Common myeloid progenitor, CD34-positive (primary cell): Measurements from ENCODE around the gene FAF1.
"Not testable (repeated sequence)": the region's sequence is repeated elsewhere in the genome, so short reads cannot be mapped to it uniquely, and the experiment has no call there.

ENCODE experiments used
- CTCF ChIA-PET: fragments of 350-600 bp; sonication (Branson Sonifier 250); formaldehyde crosslinking; loops from one replicate; lab custom pipeline; 2021; ENCODE audit warnings: antibody characterized with exemption; lab: Charles Lee
- POLR2A ChIA-PET: fragments of 350-600 bp; sonication (Branson Sonifier 250); formaldehyde crosslinking; loops from one replicate; lab custom pipeline; 2021; ENCODE audit warnings: antibody characterized with exemption; lab: Charles Lee
- DNase-seq, 3 donors: peaks; one replicate each; pipeline versions ENCODE4 v3.0.0 to v3.0.0-alpha.2; 2013
- H3K27ac ChIP-seq, 2 experiments: 1 replicate in 1 of 2; 2 replicates in 1 of 2; pipeline ENCODE4 v1.7.0; 2013; ENCODE audit warnings: inconsistent platforms in 2 of 2, low read length in 2 of 2, mild to moderate bottlenecking in 2 of 2, low read depth in 1 of 2, moderate library complexity in 1 of 2; ENCODE audit not compliant: severe bottlenecking in 2 of 2, insufficient read depth in 1 of 2, poor library complexity in 1 of 2
- H3K27me3 ChIP-seq, 5 experiments: replicated peaks in 2 of 5; 1 replicate in 3 of 5; 2 replicates in 2 of 5; pipeline versions ENCODE4 v1.6.1 to v1.7.0; 2013; ENCODE audit warnings: low read length in 4 of 5, mild to moderate bottlenecking in 2 of 5, moderate library complexity in 2 of 5, inconsistent platforms in 1 of 5; ENCODE audit not compliant: insufficient read depth in 5 of 5, control insufficient read depth in 4 of 5
- H3K36me3 ChIP-seq, 4 experiments: 1 replicate in 2 of 4; 2 replicates in 2 of 4; pipeline versions ENCODE4 v1.6.1 to v1.7.0; 2013; ENCODE audit warnings: low read length in 3 of 4, control low read depth in 1 of 4, mild to moderate bottlenecking in 1 of 4; ENCODE audit not compliant: control insufficient read depth in 4 of 4, insufficient read depth in 4 of 4
- H3K4me1 ChIP-seq, 4 experiments: 1 replicate in 3 of 4; 2 replicates in 1 of 4; pipeline versions ENCODE4 v1.6.1 to v1.7.1; 2013; ENCODE audit warnings: low read length in 3 of 4, mild to moderate bottlenecking in 3 of 4, control low read depth in 1 of 4, inconsistent platforms in 1 of 4, moderate library complexity in 1 of 4; ENCODE audit not compliant: control insufficient read depth in 4 of 4, insufficient read depth in 4 of 4; ENCODE audit errors: control extremely low read depth in 1 of 4
- H3K4me3 ChIP-seq, 7 experiments: 1 replicate in 4 of 7; 2 replicates in 3 of 7; pipeline versions ENCODE4 v1.5.1 to v1.7.0; 2013; ENCODE audit warnings: mild to moderate bottlenecking in 7 of 7, low read length in 6 of 7, moderate library complexity in 6 of 7, inconsistent platforms in 2 of 7, low read depth in 2 of 7, control low read depth in 1 of 7; ENCODE audit not compliant: insufficient read depth in 4 of 7, control insufficient read depth in 1 of 7; ENCODE audit errors: extremely low read depth in 1 of 7
- H3K9me3 ChIP-seq, 5 experiments: 1 replicate in 4 of 5; 2 replicates in 1 of 5; pipeline versions ENCODE4 v1.6.1 to v1.7.1; 2013; ENCODE audit warnings: low read length in 4 of 5, mild to moderate bottlenecking in 2 of 5, inconsistent platforms in 1 of 5, low read depth in 1 of 5, moderate library complexity in 1 of 5; ENCODE audit not compliant: control insufficient read depth in 4 of 5, insufficient read depth in 2 of 5; ENCODE audit errors: control extremely low read depth in 1 of 5
- WGBS: methylation state at CpG from one replicate; pipeline ENCODE4 v1.1.5; 2013; ENCODE audit not compliant: insufficient coverage; 5-methylcytosine and 5-hydroxymethylcytosine counted together

The FAF1 gene

DNA sequence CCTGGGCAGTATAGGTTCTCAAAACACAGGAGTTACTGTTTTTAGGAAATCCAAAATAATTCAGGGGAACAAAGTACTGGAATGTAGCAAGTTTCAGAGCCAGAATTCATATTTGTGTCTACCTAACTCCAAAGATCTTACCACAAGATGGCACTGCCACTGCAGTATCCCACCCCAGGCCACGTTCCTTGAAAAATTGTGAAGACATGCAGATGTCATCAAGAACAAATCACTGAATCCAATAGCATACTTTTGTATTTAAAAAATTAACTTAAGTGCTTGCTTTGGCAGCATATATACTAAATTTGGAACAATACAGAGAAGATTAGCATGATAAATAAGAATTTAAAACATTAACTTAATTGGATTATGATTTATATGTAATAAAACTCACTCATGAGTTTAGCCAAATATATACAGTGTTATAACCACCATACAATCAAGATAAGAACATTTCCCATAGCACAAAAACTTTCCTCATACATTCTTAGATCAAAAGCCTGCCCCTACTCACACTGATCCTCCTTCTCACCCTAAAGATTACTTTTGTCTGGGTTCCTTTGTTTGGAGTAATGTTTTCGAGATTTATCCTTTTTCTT lies 209.9 kb downstream of the FAF1 start:
- Histone ChIP-seq H3K9me3 (no peaks in the 10 kb centered on the region), H3K4me3 (no peak overlapping the region), H3K36me3 (no peaks in the 10 kb centered on the region), H3K27me3 (no peaks in the 10 kb centered on the region), H3K27ac (no peak overlapping the region), H3K4me1 (no peaks in the 10 kb centered on the region)
- CTCF ChIA-PET, result interaction anchor here (0.6 to 1.0 kb wide), 4 partner anchors 15 to 542 kb away, joined by 3 read pairs; no protein-coding TSS in a partner anchor
- POLR2A ChIA-PET, result no interaction called here
- no CpG with 5 or more reads among the region's 2 CpGs for WGBS
- peak in 2 of 3 donors; percentile 35 to 39 for DNase-seq

GRCh38 chr1:50747394-50747793 lies 212.7 kb downstream of the FAF1 start:
- Histone ChIP-seq H3K36me3 (peaks cover 0 to 4% (median 3%) of the 10 kb centered on the region in 4 experiments), H3K9me3 (no peaks in the 10 kb centered on the region), H3K27me3 (no peaks in the 10 kb centered on the region), H3K4me1 (no peaks in the 10 kb centered on the region), H3K4me3 (no peak overlapping the region), H3K27ac (no peak overlapping the region)
- ChIA-PET POLR2A (no interaction called here), CTCF (no interaction called here)
- WGBS, result 100% methylated on average over 1 of the region's 1 CpG
- no peak for DNase-seq

DNA sequence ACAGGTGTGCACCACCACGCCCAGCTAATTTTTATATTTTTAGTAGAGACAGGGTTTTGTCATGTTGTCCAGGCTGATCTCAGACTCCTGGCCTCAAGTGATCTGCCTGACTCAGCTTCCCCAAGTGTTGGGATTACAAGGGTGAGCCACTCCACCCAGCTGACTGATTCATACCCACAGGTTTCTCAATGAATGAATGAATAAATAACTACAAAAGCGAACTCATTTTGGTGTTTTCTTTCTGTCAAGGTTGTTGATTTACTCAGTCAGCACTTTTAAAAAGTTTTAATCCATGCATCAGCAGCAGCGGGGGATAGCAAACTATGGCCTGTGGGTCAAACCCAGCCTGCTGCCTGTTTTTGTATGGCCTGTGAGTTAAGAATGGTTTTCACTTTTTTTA lies 217.5 kb downstream of the FAF1 start:
- ChIA-PET POLR2A (no interaction called here), CTCF (no interaction called here)
- Histone ChIP-seq H3K9me3 (no peaks in the 10 kb centered on the region), H3K27me3 (no peaks in the 10 kb centered on the region), H3K27ac (no peak overlapping the region), H3K36me3 (peaks cover under 1 to 4% (median 3%) of the 10 kb centered on the region in 4 experiments), H3K4me1 (no peaks in the 10 kb centered on the region), H3K4me3 (no peak overlapping the region)
- no peak for DNase-seq
- WGBS, result 100% methylated on average over 1 of the region's 3 CpGs

DNA sequence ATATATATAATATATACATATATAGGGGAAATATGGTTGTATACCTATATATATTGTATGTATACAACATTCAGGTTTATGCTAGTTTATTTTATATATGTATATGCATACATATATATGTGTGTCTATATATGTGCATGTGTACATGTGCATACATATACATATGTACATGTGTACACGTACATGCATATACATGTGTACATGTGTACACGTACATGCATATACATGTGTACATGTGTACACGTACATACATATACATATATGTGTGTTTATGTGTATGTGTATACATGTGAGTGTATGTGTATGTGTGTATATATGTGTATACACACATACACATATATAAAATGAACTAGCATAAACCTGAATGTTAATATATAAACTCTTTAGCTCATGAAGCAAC lies 220.9 kb downstream of the FAF1 start:
- H3K4me3 ChIP-seq, result no peak overlapping the region
- H3K4me1 ChIP-seq, result no peaks in the 10 kb centered on the region
- no CpG with 5 or more reads among the region's 3 CpGs for WGBS
- DNase-seq, result no peak
- ChIA-PET CTCF (no interaction called here), POLR2A (no interaction called here)
- H3K9me3 ChIP-seq, result no peaks in the 10 kb centered on the region
- peaks cover 2 to 6% (median 4%) of the 10 kb centered on the region in 4 experiments for H3K36me3 ChIP-seq
- no peak overlapping the region for H3K27ac ChIP-seq
- no peaks in the 10 kb centered on the region for H3K27me3 ChIP-seq

DNA sequence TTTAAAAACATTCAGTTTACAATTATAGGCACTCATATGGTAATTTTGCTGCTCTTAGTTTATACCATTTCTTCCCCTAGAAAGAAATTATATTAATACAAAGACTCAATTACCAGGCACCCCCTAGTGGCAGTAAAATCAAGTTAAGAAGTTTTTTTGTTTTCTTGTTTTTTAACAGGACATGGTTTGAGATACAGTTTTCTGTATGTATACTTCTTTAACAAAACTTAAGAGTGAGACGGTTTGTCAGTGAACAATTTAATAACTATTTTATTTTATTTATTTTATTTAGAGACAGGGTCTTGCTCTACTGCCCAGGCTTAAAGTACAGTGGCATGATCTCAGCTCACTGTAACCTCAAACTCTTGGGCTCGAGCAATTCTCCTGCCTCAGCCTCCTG lies 224.6 kb downstream of the FAF1 start:
- H3K27me3 ChIP-seq, result no peaks in the 10 kb centered on the region
- no peak overlapping the region for H3K27ac ChIP-seq
- POLR2A ChIA-PET, result no interaction called here
- WGBS, result 100% methylated on average over 1 of the region's 2 CpGs
- no peak overlapping the region for H3K4me3 ChIP-seq
- peaks cover 0 to 6% (median 2%) of the 10 kb centered on the region in 4 experiments for H3K36me3 ChIP-seq
- peak; percentile 15 to 51 (median 48) for DNase-seq
- no peaks in the 10 kb centered on the region for H3K9me3 ChIP-seq
- CTCF ChIA-PET, result interaction anchor here (0.7 to 1.9 kb wide), 6 partner anchors 8 to 368 kb away, joined by 3 to 6 read pairs (median 4); no protein-coding TSS in a partner anchor
- no peaks in the 10 kb centered on the region for H3K4me1 ChIP-seq

- H3K4me1 ChIP-seq, result peaks cover 3 to 12% (median 9%) of the 10 kb centered on the region in 4 experiments
- CTCF ChIA-PET, result interaction anchor here (0.8 to 1.3 kb wide), 2 partner anchors 8 to 9 kb away, joined by 3 to 6 read pairs; no protein-coding TSS in a partner anchor
- H3K36me3 ChIP-seq, H3K27me3 ChIP-seq, POLR2A ChIA-PET, H3K27ac ChIP-seq, H3K4me3 ChIP-seq, H3K9me3 ChIP-seq, DNase-seq: not testable (repeated sequence)
- whole genome bisulfite sequencing, result 100% methylated on average over 2 of the region's 4 CpGs
Measured at GRCh38 chr1:50727578-50727977, 232.5 kb downstream of the FAF1 start.

DNA sequence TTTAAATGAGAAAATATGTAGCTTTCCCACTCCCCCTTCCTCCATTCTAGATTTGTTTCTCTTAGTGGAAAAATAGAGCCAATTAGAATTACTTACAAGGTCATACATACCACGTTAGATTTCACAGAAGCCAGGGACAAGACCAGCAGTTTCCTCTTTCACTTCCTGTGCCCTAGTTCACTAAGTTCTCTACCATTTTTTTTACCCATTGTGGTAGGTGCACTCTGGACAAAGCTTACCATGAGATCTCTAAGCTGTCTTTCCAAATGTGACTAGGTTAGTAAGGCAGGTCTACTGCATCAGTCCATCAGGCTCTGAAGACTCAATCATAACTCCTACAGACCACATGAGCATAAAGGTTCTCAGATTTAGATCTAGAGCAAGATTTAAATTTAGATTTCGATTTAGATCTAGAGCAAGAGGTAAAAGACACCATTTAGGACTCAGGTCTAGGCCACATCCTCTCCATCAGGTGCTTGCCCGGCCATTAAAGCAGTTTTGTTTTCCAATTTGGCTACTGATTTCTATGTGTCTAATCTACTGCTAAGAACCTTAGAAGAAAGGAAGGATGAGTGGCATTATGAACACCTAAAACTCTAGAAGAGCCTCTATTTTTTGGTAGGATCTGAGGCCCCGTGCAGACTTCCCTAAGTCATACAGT lies 235.3 kb downstream of the FAF1 start:
- POLR2A ChIA-PET, result no interaction called here
- peaks cover 0 to 7% (median 1%) of the 10 kb centered on the region in 4 experiments for H3K36me3 ChIP-seq
- peaks cover 3 to 12% (median 9%) of the 10 kb centered on the region in 4 experiments for H3K4me1 ChIP-seq
- no peaks in the 10 kb centered on the region for H3K27me3 ChIP-seq
- no peaks in the 10 kb centered on the region for H3K9me3 ChIP-seq
- CTCF ChIA-PET, result interaction anchor here (1.2 to 1.4 kb wide), 2 partner anchors 10 to 12 kb away, joined by 3 to 4 read pairs; no protein-coding TSS in a partner anchor
- 64% methylated on average over 3 of the region's 4 CpGs for WGBS
- DNase-seq, result peak in 2 of 3 donors; percentile 30 to 40
- no peak overlapping the region for H3K27ac ChIP-seq
- no peak overlapping the region for H3K4me3 ChIP-seq
